ENCODE results near the gene ADAT2.
"Not testable (repeated sequence)": the region's sequence is repeated elsewhere in the genome, so short reads cannot be mapped to it uniquely, and the experiment has no call there.

The ADAT2 gene

GRCh38 chr6:143468823-143469222 lies 18.3 kb upstream of the ADAT2 start:
- not testable (repeated sequence) for H3K4me3 ChIP-seq (ENCODE audit: low read depth, low read length); H3K27ac ChIP-seq (ENCODE audit: low read depth, low read length); H3K4me1 ChIP-seq (ENCODE audit: control insufficient read depth, insufficient read depth, low read length); H3K9ac ChIP-seq (ENCODE audit: low read length); H3K27me3 ChIP-seq (ENCODE audit: control insufficient read depth, insufficient read depth, low read length); H3K36me3 ChIP-seq (ENCODE audit: control insufficient read depth, insufficient read depth, low read length); H3K9me3 ChIP-seq (ENCODE audit: control insufficient read depth, insufficient read depth, low read depth, low read length)

- no peaks in the 10 kb centered on the region for H3K9me3 ChIP-seq (ENCODE audit: control insufficient read depth, insufficient read depth, low read depth, low read length)
- no peaks in the 10 kb centered on the region for H3K27me3 ChIP-seq (ENCODE audit: control insufficient read depth, insufficient read depth, low read length)
- H3K4me1 ChIP-seq (ENCODE audit: control insufficient read depth, insufficient read depth, low read length) = no peaks in the 10 kb centered on the region
- peaks cover 4% of the 10 kb centered on the region; the same call in 1 of the 2 replicates for H3K36me3 ChIP-seq (ENCODE audit: control insufficient read depth, insufficient read depth, low read length)
- H3K27ac ChIP-seq (ENCODE audit: low read depth, low read length) = no peak overlapping the region
- H3K4me3 ChIP-seq (ENCODE audit: low read depth, low read length) = no peak overlapping the region
- no peak overlapping the region for H3K9ac ChIP-seq (ENCODE audit: low read length)
Observed at GRCh38 chr6:143468026-143468425, 17.5 kb upstream of the ADAT2 start.

- no peak overlapping the region for H3K27ac ChIP-seq (ENCODE audit: low read depth, low read length)
- no peaks in the 10 kb centered on the region for H3K9me3 ChIP-seq (ENCODE audit: control insufficient read depth, insufficient read depth, low read depth, low read length)
- H3K36me3 ChIP-seq (ENCODE audit: control insufficient read depth, insufficient read depth, low read length) = peaks cover 4% of the 10 kb centered on the region; the same call in 1 of the 2 replicates
- no peak overlapping the region for H3K9ac ChIP-seq (ENCODE audit: low read length)
- H3K27me3 ChIP-seq (ENCODE audit: control insufficient read depth, insufficient read depth, low read length) = no peaks in the 10 kb centered on the region
- no peak overlapping the region for H3K4me3 ChIP-seq (ENCODE audit: low read depth, low read length)
- H3K4me1 ChIP-seq (ENCODE audit: control insufficient read depth, insufficient read depth, low read length) = no peaks in the 10 kb centered on the region
Observed at GRCh38 chr6:143465546-143465945, 15.1 kb upstream of the ADAT2 start.

- Histone ChIP-seq H3K4me3 (ENCODE audit: low read depth, low read length) (no peak overlapping the region), H3K27me3 (ENCODE audit: control insufficient read depth, insufficient read depth, low read length) (no peaks in the 10 kb centered on the region), H3K4me1 (ENCODE audit: control insufficient read depth, insufficient read depth, low read length) (no peaks in the 10 kb centered on the region; the same call in 1 of the 2 replicates), H3K9me3 (ENCODE audit: control insufficient read depth, insufficient read depth, low read depth, low read length) (no peaks in the 10 kb centered on the region), H3K36me3 (ENCODE audit: control insufficient read depth, insufficient read depth, low read length) (0 out of 2 replicates have a peak, but pooled peaks cover 3% of the 10 kb centered on the region), H3K9ac (ENCODE audit: low read length) (no peak overlapping the region), H3K27ac (ENCODE audit: low read depth, low read length) (no peak overlapping the region)
Observed at GRCh38 chr6:143457563-143458359, 7.3 kb upstream of the ADAT2 start.

GRCh38 chr6:143451531-143451930 lies 1.0 kb upstream of the ADAT2 start:
- Histone ChIP-seq H3K4me1 (ENCODE audit: control insufficient read depth, insufficient read depth, low read length) (no peaks in the 10 kb centered on the region), H3K27ac (ENCODE audit: low read depth, low read length) (no peak overlapping the region)

GRCh38 chr6:143449714-143450452 lies 612 bp downstream of the ADAT2 start:
- Histone ChIP-seq H3K9me3 (ENCODE audit: control insufficient read depth, insufficient read depth, low read depth, low read length) (no peaks in the 10 kb centered on the region), H3K4me1 (ENCODE audit: control insufficient read depth, insufficient read depth, low read length) (no peaks in the 10 kb centered on the region), H3K36me3 (ENCODE audit: control insufficient read depth, insufficient read depth, low read length) (no peaks in the 10 kb centered on the region; the same call in 1 of the 2 replicates), H3K4me3 (ENCODE audit: low read depth, low read length) (peak overlapping the region; percentile 95), H3K27me3 (ENCODE audit: control insufficient read depth, insufficient read depth, low read length) (no peaks in the 10 kb centered on the region), H3K27ac (ENCODE audit: low read depth, low read length) (peak overlapping the region; percentile 76), H3K9ac (ENCODE audit: low read length) (peak overlapping the region; percentile 94)

More at GRCh38 chr6:143451531-143451930, 1.0 kb upstream of the ADAT2 start:
- H3K9ac ChIP-seq (ENCODE audit: low read length) = no peak overlapping the region
- no peaks in the 10 kb centered on the region for H3K36me3 ChIP-seq (ENCODE audit: control insufficient read depth, insufficient read depth, low read length)
- no peaks in the 10 kb centered on the region for H3K9me3 ChIP-seq (ENCODE audit: control insufficient read depth, insufficient read depth, low read depth, low read length)
- H3K27me3 ChIP-seq (ENCODE audit: control insufficient read depth, insufficient read depth, low read length) = no peaks in the 10 kb centered on the region
- peak overlapping the region; percentile 95 for H3K4me3 ChIP-seq (ENCODE audit: low read depth, low read length)

GRCh38 chr6:143449082-143449713 lies 1.3 kb downstream of the ADAT2 start:
- H3K9ac ChIP-seq (ENCODE audit: low read length) = peak overlapping the region; percentile 94
- no peaks in the 10 kb centered on the region; the same call in 1 of the 2 replicates for H3K36me3 ChIP-seq (ENCODE audit: control insufficient read depth, insufficient read depth, low read length)
- no peaks in the 10 kb centered on the region for H3K27me3 ChIP-seq (ENCODE audit: control insufficient read depth, insufficient read depth, low read length)
- no peaks in the 10 kb centered on the region for H3K9me3 ChIP-seq (ENCODE audit: control insufficient read depth, insufficient read depth, low read depth, low read length)
- no peak overlapping the region for H3K27ac ChIP-seq (ENCODE audit: low read depth, low read length)
- peaks cover 3% of the 10 kb centered on the region; the same call in 1 of the 2 replicates for H3K4me1 ChIP-seq (ENCODE audit: control insufficient read depth, insufficient read depth, low read length)
- peak overlapping the region; percentile 95 for H3K4me3 ChIP-seq (ENCODE audit: low read depth, low read length)

GRCh38 chr6:143447865-143448264 lies 2.6 kb downstream of the ADAT2 start:
- H3K4me3 ChIP-seq (ENCODE audit: low read depth, low read length); H3K9ac ChIP-seq (ENCODE audit: low read length); H3K27ac ChIP-seq (ENCODE audit: low read depth, low read length); H3K4me1 ChIP-seq (ENCODE audit: control insufficient read depth, insufficient read depth, low read length); H3K9me3 ChIP-seq (ENCODE audit: control insufficient read depth, insufficient read depth, low read depth, low read length); H3K27me3 ChIP-seq (ENCODE audit: control insufficient read depth, insufficient read depth, low read length); H3K36me3 ChIP-seq (ENCODE audit: control insufficient read depth, insufficient read depth, low read length): not testable (repeated sequence)

GRCh38 chr6:143443096-143443495 lies 7.4 kb downstream of the ADAT2 start:
- H3K9me3 ChIP-seq (ENCODE audit: control insufficient read depth, insufficient read depth, low read depth, low read length) = no peaks in the 10 kb centered on the region
- H3K36me3 ChIP-seq (ENCODE audit: control insufficient read depth, insufficient read depth, low read length) = peaks cover 11% of the 10 kb centered on the region
- no peak overlapping the region for H3K9ac ChIP-seq (ENCODE audit: low read length)
- H3K4me3 ChIP-seq (ENCODE audit: low read depth, low read length) = no peak overlapping the region
- H3K4me1 ChIP-seq (ENCODE audit: control insufficient read depth, insufficient read depth, low read length) = peaks cover 8% of the 10 kb centered on the region; the same call in 1 of the 2 replicates
- no peaks in the 10 kb centered on the region for H3K27me3 ChIP-seq (ENCODE audit: control insufficient read depth, insufficient read depth, low read length)
- no peak overlapping the region for H3K27ac ChIP-seq (ENCODE audit: low read depth, low read length)

GRCh38 chr6:143441680-143442545 lies 8.6 kb downstream of the ADAT2 start:
- H3K36me3 ChIP-seq (ENCODE audit: control insufficient read depth, insufficient read depth, low read length) = peaks cover 17% of the 10 kb centered on the region
- H3K4me3 ChIP-seq (ENCODE audit: low read depth, low read length) = no peak overlapping the region
- H3K4me1 ChIP-seq (ENCODE audit: control insufficient read depth, insufficient read depth, low read length) = peaks cover 8% of the 10 kb centered on the region; the same call in 1 of the 2 replicates
- H3K27me3 ChIP-seq (ENCODE audit: control insufficient read depth, insufficient read depth, low read length) = no peaks in the 10 kb centered on the region
- no peak overlapping the region for H3K27ac ChIP-seq (ENCODE audit: low read depth, low read length)
- H3K9me3 ChIP-seq (ENCODE audit: control insufficient read depth, insufficient read depth, low read depth, low read length) = no peaks in the 10 kb centered on the region
- H3K9ac ChIP-seq (ENCODE audit: low read length) = no peak overlapping the region
